Endothelial cell of umbilical vein (primary cell): Measurements from ENCODE around the gene RABIF. TPM values are rescaled to one million over a fixed set of nuclear protein-coding genes. Genes with fewer than 3 reads are reported as not detected.

Experiments used
- BruUV-seq: library from RNA; stranded (reverse); fragments of 400-500 nt; replicated peaks from 2 replicates; lab custom pipeline; 2021; lab: Mats Ljungman, UMichigan
- CTCF ChIA-PET: fragments of 300-600, 350-600 bp; sonication (Branson Sonifier 250); formaldehyde crosslinking; loops from one replicate; lab custom pipeline; 2021; ENCODE audit warnings: antibody characterized with exemption, inconsistent platforms; lab: Charles Lee
- POLR2A ChIA-PET: fragments of 300-600, 350-600 bp; sonication (Branson Sonifier 250); formaldehyde crosslinking; loops from one replicate; lab custom pipeline; 2021; ENCODE audit warnings: antibody characterized with exemption, inconsistent platforms; lab: Charles Lee
- DNase-seq: peaks from one replicate; pipeline ENCODE4 v3.0.0-alpha.2; 2011; ENCODE audit warnings: low read depth, low spot score
- FAIRE-seq: peaks from 2 replicates; lab custom pipeline; 2011; peaks lifted over from hg19 to GRCh38; lab: Jason Lieb, UNC
- H2AFZ ChIP-seq: 2 replicates; pipeline ENCODE4 v1.6.0; 2012; ENCODE audit warnings: low read depth, low read length, control low read depth, inconsistent platforms
- H3K27ac ChIP-seq: 2 replicates; pipeline ENCODE4 v1.5.1; 2011; ENCODE audit warnings: low read depth, mild to moderate bottlenecking, control low read depth, low read length, moderate library complexity; ENCODE audit not compliant: insufficient read depth
- H3K27me3 ChIP-seq, 2 experiments: 2 replicates each; pipeline versions ENCODE4 v1.6.0 to v1.6.1; 2011; ENCODE audit warnings: low read length in 2 of 2, mixed read lengths in 1 of 2; ENCODE audit not compliant: control insufficient read depth in 2 of 2, insufficient read depth in 2 of 2
- H3K36me3 ChIP-seq, 2 experiments: 2 replicates in 1 of 2; 3 replicates in 1 of 2; pipeline ENCODE4 v1.5.1; 2011; ENCODE audit warnings: low read length in 2 of 2, mild to moderate bottlenecking in 1 of 2, moderate library complexity in 1 of 2; ENCODE audit not compliant: control insufficient read depth in 2 of 2, insufficient read depth in 2 of 2; ENCODE audit errors: extremely low read depth in 1 of 2
- H3K4me1 ChIP-seq: 3 replicates; pipeline ENCODE4 v1.5.1; 2011; ENCODE audit warnings: mild to moderate bottlenecking, low read length; ENCODE audit not compliant: control insufficient read depth, insufficient read depth; ENCODE audit errors: extremely low read depth
- H3K4me2 ChIP-seq: 2 replicates; pipeline ENCODE4 v1.6.1; 2011; ENCODE audit warnings: low read length, control low read depth, mixed read lengths; ENCODE audit not compliant: insufficient read depth
- H3K4me3 ChIP-seq, 3 experiments: fragments of 200-600 bp in 1 of 3; sonication (generic), shearing (Covaris generic) in 1 of 3; replicated peaks in 1 of 3; 2 replicates each; pipeline ENCODE4 v1.5.1; 2011 to 2016; ENCODE audit warnings: control low read depth in 3 of 3, low read length in 3 of 3, mild to moderate bottlenecking in 2 of 3, inconsistent platforms in 1 of 3, low read depth in 1 of 3, moderate library complexity in 1 of 3; ENCODE audit not compliant: insufficient read depth in 1 of 3
- H3K79me2 ChIP-seq: 2 replicates; pipeline ENCODE4 v1.6.0; 2012; ENCODE audit warnings: low read length, inconsistent platforms; ENCODE audit not compliant: control insufficient read depth, insufficient read depth
- H3K9ac ChIP-seq: replicated peaks from 2 replicates; pipeline ENCODE3; 2011; ENCODE audit warnings: low read length, control low read depth; ENCODE audit not compliant: insufficient read depth; ENCODE audit errors: extremely low read depth
- H3K9me1 ChIP-seq: replicated peaks from 3 replicates; pipeline ENCODE4 v1.6.0; 2011; ENCODE audit warnings: mild to moderate bottlenecking, low read length; ENCODE audit not compliant: control insufficient read depth, insufficient read depth; ENCODE audit errors: extremely low read depth
- H3K9me3 ChIP-seq: replicated peaks from 2 replicates; pipeline ENCODE4 v1.5.1; 2012; ENCODE audit warnings: low read length, inconsistent platforms; ENCODE audit not compliant: control insufficient read depth, insufficient read depth
- H4K20me1 ChIP-seq: replicated peaks from 2 replicates; pipeline ENCODE3; 2011; ENCODE audit warnings: mild to moderate bottlenecking, low read length; ENCODE audit not compliant: control insufficient read depth, insufficient read depth; ENCODE audit errors: extremely low read depth
- EZH2 ChIP-seq: IDR thresholded peaks from 2 replicates; pipeline ENCODE4 v1.6.1; 2012; ENCODE audit warnings: borderline replicate concordance, low read depth, mild to moderate bottlenecking, moderate library complexity, low read length, inconsistent platforms; ENCODE audit not compliant: severe bottlenecking
- FOS ChIP-seq: IDR thresholded peaks from 2 replicates; pipeline ENCODE4 v1.6.1; 2011; ENCODE audit warnings: mild to moderate bottlenecking, low read length, moderate library complexity, borderline replicate concordance; ENCODE audit not compliant: insufficient read depth
- GATA2 ChIP-seq: IDR thresholded peaks from 2 replicates; pipeline ENCODE4 v1.7.0; 2011; ENCODE audit warnings: low read depth, mild to moderate bottlenecking, moderate library complexity, mixed read lengths, low read length; ENCODE audit not compliant: insufficient read length, insufficient read depth
- JUN ChIP-seq: IDR thresholded peaks from 2 replicates; pipeline ENCODE4 v1.6.1; 2011; ENCODE audit warnings: borderline replicate concordance, low read depth; ENCODE audit not compliant: insufficient read length, insufficient read depth
- MYC ChIP-seq: IDR thresholded peaks from one replicate; pipeline ENCODE4 v1.6.1; 2011; ENCODE audit warnings: mild to moderate bottlenecking, low read depth, low read length
- POLR2A ChIP-seq: IDR thresholded peaks from 2 replicates; pipeline ENCODE4 v1.6.1; 2012; ENCODE audit warnings: low read depth, mild to moderate bottlenecking, control low read depth, low read length
- POLR2AphosphoS5 ChIP-seq: IDR thresholded peaks from 2 replicates; pipeline ENCODE4 v1.6.1; 2012; ENCODE audit warnings: low read depth, mild to moderate bottlenecking, control low read depth, low read length, moderate library complexity; ENCODE audit not compliant: insufficient read depth
- dilution Hi-C: fragments of 300-500 bp; cut with MboI; formaldehyde crosslinking; loops from one replicate; pipeline ENCODE4 v1.15.0; 2019; ENCODE audit warnings: low sequenced_read_pairs; ENCODE audit not compliant: extremely low pct_ligation_motif_present
- intact Hi-C: fragments of 100-400 bp; cut with micrococcal nuclease; formaldehyde crosslinking; loops from one replicate; pipeline ENCODE4 v1.10.0; 2022
- polyA plus RNA-seq, 4 experiments: library from polyadenylated mRNA; depleted of rRNA in 3 of 4; stranded (reverse) in 3 of 4; unstranded in 1 of 4; fragments of >200 nt; gene quantifications; 2 replicates each; pipeline versions ENCODE4 v1.2.1 to v1.2.3, GENCODE V29; 2011 to 2012; ENCODE audit warnings: missing spikeins in 1 of 4
- total RNA-seq: library from RNA; stranded (reverse); gene quantifications from 2 replicates; pipeline ENCODE4 v1.2.3, GENCODE V29; 2021
- TF ChIP-seq, protein P1 (sequence below): IDR thresholded peaks from 2 replicates; pipeline ENCODE4 v1.6.1; 2011; ENCODE audit not compliant: insufficient read depth, insufficient read length
- TF ChIP-seq, protein P2 (sequence below), 2 donors: IDR thresholded peaks; 1 replicate in 1 of 2; 2 replicates in 1 of 2; pipeline ENCODE4 v1.5.1; 2011; ENCODE audit warnings: low read length in 2 of 2, mild to moderate bottlenecking in 2 of 2, moderate library complexity in 2 of 2, control low read depth in 1 of 2, inconsistent platforms in 1 of 2, low read depth in 1 of 2; ENCODE audit not compliant: insufficient read depth in 1 of 2; ENCODE audit errors: extremely low read depth in 1 of 2

RABIF gene
- total and polyA plus RNA-seq, 2 donors (not counting 3 experiments of a cell fraction or from before 2014, with no cell fraction given) = 15.8 to 17.1 TPM

- FAIRE-seq (peak; percentile 42), DNase-seq (peak; percentile 39)
- Histone ChIP-seq H2AFZ (peak overlapping the region; percentile 97), H3K36me3 (no peaks in the 10 kb centered on the region), H3K9ac (peak overlapping the region; percentile 48), H4K20me1 (no peaks in the 10 kb centered on the region), H3K9me3 (no peaks in the 10 kb centered on the region), H3K4me1 (peaks cover 10% of the 10 kb centered on the region), H3K4me2 (peak overlapping the region; percentile 77), H3K4me3 (peak overlapping the region; percentile 63 to 88 (median 70)), H3K27ac (no peak overlapping the region), H3K27me3 (peaks cover 3 to 5% of the 10 kb centered on the region in 2 experiments), H3K9me1 (no peaks in the 10 kb centered on the region), H3K79me2 (no peaks in the 10 kb centered on the region)
- POLR2A ChIA-PET = interaction anchor here (1.2 kb wide), 2 partner anchors 11 to 50 kb away, joined by 3 to 4 read pairs; partner anchors contain the start of gene PCAT6
- dilution Hi-C loops = no loop called here
- TF ChIP-seq, protein P1, sequence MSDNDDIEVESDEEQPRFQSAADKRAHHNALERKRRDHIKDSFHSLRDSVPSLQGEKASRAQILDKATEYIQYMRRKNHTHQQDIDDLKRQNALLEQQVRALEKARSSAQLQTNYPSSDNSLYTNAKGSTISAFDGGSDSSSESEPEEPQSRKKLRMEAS = no peak
- TF ChIP-seq, protein P2, sequence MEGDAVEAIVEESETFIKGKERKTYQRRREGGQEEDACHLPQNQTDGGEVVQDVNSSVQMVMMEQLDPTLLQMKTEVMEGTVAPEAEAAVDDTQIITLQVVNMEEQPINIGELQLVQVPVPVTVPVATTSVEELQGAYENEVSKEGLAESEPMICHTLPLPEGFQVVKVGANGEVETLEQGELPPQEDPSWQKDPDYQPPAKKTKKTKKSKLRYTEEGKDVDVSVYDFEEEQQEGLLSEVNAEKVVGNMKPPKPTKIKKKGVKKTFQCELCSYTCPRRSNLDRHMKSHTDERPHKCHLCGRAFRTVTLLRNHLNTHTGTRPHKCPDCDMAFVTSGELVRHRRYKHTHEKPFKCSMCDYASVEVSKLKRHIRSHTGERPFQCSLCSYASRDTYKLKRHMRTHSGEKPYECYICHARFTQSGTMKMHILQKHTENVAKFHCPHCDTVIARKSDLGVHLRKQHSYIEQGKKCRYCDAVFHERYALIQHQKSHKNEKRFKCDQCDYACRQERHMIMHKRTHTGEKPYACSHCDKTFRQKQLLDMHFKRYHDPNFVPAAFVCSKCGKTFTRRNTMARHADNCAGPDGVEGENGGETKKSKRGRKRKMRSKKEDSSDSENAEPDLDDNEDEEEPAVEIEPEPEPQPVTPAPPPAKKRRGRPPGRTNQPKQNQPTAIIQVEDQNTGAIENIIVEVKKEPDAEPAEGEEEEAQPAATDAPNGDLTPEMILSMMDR (IDR thresholded peaks at IDR 0.05; ENCODE audit: extremely low read depth in 1 of 2, insufficient read depth in 1 of 2, low read depth in 1 of 2, low read length in 2 of 2) = no peak
- no peak for TF ChIP-seq POLR2A
- TF ChIP-seq POLR2AphosphoS5 = no peak
- no peak for TF ChIP-seq EZH2
- TF ChIP-seq JUN = no peak
- no peak for TF ChIP-seq GATA2
- TF ChIP-seq MYC = no peak
- TF ChIP-seq FOS = no peak
- CTCF ChIA-PET = interaction anchor here (0.6 to 1.8 kb wide), 6 partner anchors 10 to 140 kb away, joined by 3 to 5 read pairs (median 3); partner anchors contain the start of gene RABIF
- BruUV-seq = no TSS peak
- intact Hi-C loops = loop anchor here (1.0 kb wide), 2 partner anchors 27 to 51 kb away; partner anchors contain the start of gene PCAT6
Observed at GRCh38 chr1:202860744-202861419, 28.1 kb downstream of the RABIF start.
